ENCODE results near the gene TMPRSS6.

The TMPRSS6 gene

DNA sequence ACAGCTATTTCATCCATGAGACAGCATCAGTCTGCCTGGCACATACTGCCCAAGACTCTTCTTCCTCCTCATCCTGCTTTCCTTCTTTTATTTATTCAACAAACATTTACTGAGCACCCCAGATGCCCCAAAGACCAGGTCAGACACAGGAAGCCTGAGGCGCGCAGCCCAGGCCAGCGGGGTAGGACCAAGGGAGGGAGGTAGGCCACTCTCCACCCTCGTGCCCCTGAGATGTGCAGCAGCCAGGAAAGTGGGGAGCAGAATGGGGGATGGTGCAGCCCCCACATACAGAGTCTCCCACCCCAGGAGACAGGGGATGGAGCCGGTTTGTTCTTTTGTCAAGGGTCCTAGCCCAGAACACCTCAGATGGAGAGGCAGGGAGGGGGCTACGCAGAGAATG lies 44.4 kb upstream of the TMPRSS6 start:
- Histone ChIP-seq H4K20me1 (ENCODE audit: control insufficient read depth, insufficient read depth, low read depth, low read length) (no peaks in the 10 kb centered on the region), H3K36me3 (ENCODE audit: control insufficient read depth, low read length) (no peaks in the 10 kb centered on the region), H3K9me2 (replicated peaks; ENCODE audit: control insufficient read depth, low read length) (no peaks in the 10 kb centered on the region), H3K27ac (ENCODE audit: low read depth, low read length) (no peak overlapping the region), H3K9me3 (ENCODE audit: control insufficient read depth, insufficient read depth, low read length) (no peaks in the 10 kb centered on the region), H3K79me2 (ENCODE audit: control insufficient read depth, low read length) (no peaks in the 10 kb centered on the region), H3K27me3 (ENCODE audit: control insufficient read depth, low read length) (peaks cover 23% of the 10 kb centered on the region), H3K4me3 (ENCODE audit: low read length) (no peak overlapping the region), H3K4me2 (ENCODE audit: low read length) (no peak overlapping the region), H3F3A (ENCODE audit: control insufficient read depth, insufficient read depth) (no peaks in the 10 kb centered on the region), H3K4me1 (ENCODE audit: control insufficient read depth, low read length) (peaks cover 8% of the 10 kb centered on the region; the same call in 1 of the 2 replicates)
- TF ChIP-seq, protein P1, sequence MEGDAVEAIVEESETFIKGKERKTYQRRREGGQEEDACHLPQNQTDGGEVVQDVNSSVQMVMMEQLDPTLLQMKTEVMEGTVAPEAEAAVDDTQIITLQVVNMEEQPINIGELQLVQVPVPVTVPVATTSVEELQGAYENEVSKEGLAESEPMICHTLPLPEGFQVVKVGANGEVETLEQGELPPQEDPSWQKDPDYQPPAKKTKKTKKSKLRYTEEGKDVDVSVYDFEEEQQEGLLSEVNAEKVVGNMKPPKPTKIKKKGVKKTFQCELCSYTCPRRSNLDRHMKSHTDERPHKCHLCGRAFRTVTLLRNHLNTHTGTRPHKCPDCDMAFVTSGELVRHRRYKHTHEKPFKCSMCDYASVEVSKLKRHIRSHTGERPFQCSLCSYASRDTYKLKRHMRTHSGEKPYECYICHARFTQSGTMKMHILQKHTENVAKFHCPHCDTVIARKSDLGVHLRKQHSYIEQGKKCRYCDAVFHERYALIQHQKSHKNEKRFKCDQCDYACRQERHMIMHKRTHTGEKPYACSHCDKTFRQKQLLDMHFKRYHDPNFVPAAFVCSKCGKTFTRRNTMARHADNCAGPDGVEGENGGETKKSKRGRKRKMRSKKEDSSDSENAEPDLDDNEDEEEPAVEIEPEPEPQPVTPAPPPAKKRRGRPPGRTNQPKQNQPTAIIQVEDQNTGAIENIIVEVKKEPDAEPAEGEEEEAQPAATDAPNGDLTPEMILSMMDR (IDR thresholded peaks at IDR 0.05; ENCODE audit: low read depth, low read length, poor library complexity, severe bottlenecking) = no peak
- no peak for TF ChIP-seq EZH2phosphoT487 (IDR thresholded peaks at IDR 0.05; ENCODE audit: borderline replicate concordance, low read length)

DNA sequence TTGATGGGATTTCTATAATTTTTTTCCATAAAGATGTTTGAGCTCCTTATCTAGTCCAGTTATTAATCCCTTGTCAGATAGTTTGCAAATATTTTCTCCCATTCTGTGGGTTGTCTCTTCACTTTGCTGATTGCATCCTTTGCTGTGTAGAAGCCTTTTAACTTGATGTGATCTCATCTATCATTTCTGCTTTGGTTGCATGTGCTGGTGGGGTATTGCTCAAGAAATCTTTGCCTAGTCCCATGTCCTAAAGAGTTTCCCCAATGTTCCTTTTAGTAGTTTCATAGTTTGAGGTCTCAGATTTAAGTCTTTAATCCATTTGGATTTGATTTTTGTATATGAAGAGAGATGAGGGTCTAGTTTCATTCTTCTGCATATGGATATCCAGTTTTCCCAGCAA lies 41.9 kb upstream of the TMPRSS6 start:
- TF ChIP-seq EZH2phosphoT487 (IDR thresholded peaks at IDR 0.05; ENCODE audit: borderline replicate concordance, low read length) = no peak
- no peaks in the 10 kb centered on the region for H3K9me2 ChIP-seq (replicated peaks; ENCODE audit: control insufficient read depth, low read length)
- H3K27me3 ChIP-seq (ENCODE audit: control insufficient read depth, low read length) = peaks cover 18% of the 10 kb centered on the region
- no peaks in the 10 kb centered on the region for H3F3A ChIP-seq (ENCODE audit: control insufficient read depth, insufficient read depth)
- no peaks in the 10 kb centered on the region for H3K79me2 ChIP-seq (ENCODE audit: control insufficient read depth, low read length)
- H3K27ac ChIP-seq (ENCODE audit: low read depth, low read length) = no peak overlapping the region
- no peak overlapping the region for H3K4me3 ChIP-seq (ENCODE audit: low read length)
- H4K20me1 ChIP-seq (ENCODE audit: control insufficient read depth, insufficient read depth, low read depth, low read length) = no peaks in the 10 kb centered on the region
- peaks cover 8% of the 10 kb centered on the region; the same call in 1 of the 2 replicates for H3K4me1 ChIP-seq (ENCODE audit: control insufficient read depth, low read length)
- H3K36me3 ChIP-seq (ENCODE audit: control insufficient read depth, low read length) = no peaks in the 10 kb centered on the region
- no peaks in the 10 kb centered on the region for H3K9me3 ChIP-seq (ENCODE audit: control insufficient read depth, insufficient read depth, low read length)
- H3K4me2 ChIP-seq (ENCODE audit: low read length) = no peak overlapping the region

DNA sequence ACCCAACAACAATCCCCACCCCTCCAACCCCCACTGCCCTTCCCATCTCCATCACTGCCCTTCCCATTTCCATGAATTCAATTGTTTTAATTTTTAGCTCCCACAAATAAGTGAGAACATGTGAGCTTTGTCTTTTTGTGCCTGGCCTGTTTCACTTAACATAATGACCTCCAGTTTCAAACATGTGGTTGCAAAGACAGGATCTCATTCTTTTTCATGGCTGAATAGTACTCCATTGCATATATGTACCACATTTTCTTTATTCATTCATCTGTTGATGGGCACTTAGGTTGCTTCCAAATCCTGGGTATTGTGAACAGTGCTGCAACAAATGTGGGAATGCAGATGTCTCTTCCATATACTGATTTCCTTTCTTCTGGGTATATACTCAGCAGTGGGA lies 41.2 kb upstream of the TMPRSS6 start:
- H3F3A ChIP-seq (ENCODE audit: control insufficient read depth, insufficient read depth) = no peaks in the 10 kb centered on the region
- H4K20me1 ChIP-seq (ENCODE audit: control insufficient read depth, insufficient read depth, low read depth, low read length) = no peaks in the 10 kb centered on the region
- H3K4me2 ChIP-seq (ENCODE audit: low read length) = no peak overlapping the region
- TF ChIP-seq, protein P1 (IDR thresholded peaks at IDR 0.05; ENCODE audit: low read depth, low read length, poor library complexity, severe bottlenecking) = no peak
- no peak for TF ChIP-seq EZH2phosphoT487 (IDR thresholded peaks at IDR 0.05; ENCODE audit: borderline replicate concordance, low read length)
- H3K27me3 ChIP-seq (ENCODE audit: control insufficient read depth, low read length) = peaks cover 18% of the 10 kb centered on the region
- H3K9me3 ChIP-seq (ENCODE audit: control insufficient read depth, insufficient read depth, low read length) = no peaks in the 10 kb centered on the region
- H3K9me2 ChIP-seq (replicated peaks; ENCODE audit: control insufficient read depth, low read length) = no peaks in the 10 kb centered on the region
- peaks cover 8% of the 10 kb centered on the region; the same call in 1 of the 2 replicates for H3K4me1 ChIP-seq (ENCODE audit: control insufficient read depth, low read length)
- no peaks in the 10 kb centered on the region for H3K79me2 ChIP-seq (ENCODE audit: control insufficient read depth, low read length)
- H3K27ac ChIP-seq (ENCODE audit: low read depth, low read length) = no peak overlapping the region
- no peak overlapping the region for H3K4me3 ChIP-seq (ENCODE audit: low read length)
- H3K36me3 ChIP-seq (ENCODE audit: control insufficient read depth, low read length) = no peaks in the 10 kb centered on the region

DNA sequence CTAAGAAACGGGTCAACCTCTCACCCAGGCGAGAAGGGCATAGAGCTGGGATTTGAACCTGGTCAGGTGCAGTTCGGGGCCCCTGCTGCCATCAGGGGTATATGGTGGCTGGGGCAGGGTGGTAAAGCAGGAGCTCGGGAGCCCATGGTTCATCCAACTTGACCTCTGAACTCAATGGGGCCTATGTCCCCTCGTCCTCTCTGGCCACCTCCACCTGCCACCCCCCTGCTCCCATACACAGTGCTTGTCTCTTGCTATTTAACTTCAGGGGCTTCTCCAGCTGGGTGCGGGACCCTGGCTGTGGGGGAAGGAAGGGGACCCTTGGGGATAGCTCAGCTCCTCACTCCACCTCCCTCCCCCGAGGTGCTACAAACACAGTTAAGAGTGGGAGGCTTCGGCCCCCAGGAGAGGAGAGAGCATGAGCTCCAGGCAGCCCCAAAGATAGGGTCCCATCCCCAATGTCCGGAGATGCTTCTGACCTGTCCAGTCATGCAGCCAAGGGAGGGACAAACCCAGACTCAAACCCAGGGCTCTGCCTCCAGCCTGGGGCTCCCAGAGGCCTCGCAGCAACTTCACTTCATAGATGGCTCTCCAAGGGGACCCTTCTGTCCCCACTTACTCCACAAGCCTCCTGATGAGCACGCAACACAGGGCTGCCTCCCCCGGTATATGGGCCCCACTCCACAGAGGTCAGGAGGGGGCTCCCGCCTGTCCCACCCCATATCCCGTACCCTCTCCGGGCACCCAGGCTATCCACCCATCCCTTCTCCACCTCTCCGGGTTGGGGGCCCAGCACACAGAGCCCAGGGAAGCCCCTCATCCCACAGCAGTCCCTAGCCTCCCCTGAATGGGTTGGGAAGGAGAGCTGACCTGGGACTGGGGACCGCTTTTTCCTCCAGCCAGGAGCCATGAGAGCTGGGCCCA lies 39.5 kb upstream of the TMPRSS6 start:
- Histone ChIP-seq H3K4me2 (ENCODE audit: low read length) (no peak overlapping the region), H3K4me3 (ENCODE audit: low read length) (no peak overlapping the region)

More for the DNA sequence above, 39.5 kb upstream of the TMPRSS6 start:
- H3K9me3 ChIP-seq (ENCODE audit: control insufficient read depth, insufficient read depth, low read length) = no peaks in the 10 kb centered on the region
- no peak overlapping the region for H3K27ac ChIP-seq (ENCODE audit: low read depth, low read length)
- no peaks in the 10 kb centered on the region for H3K36me3 ChIP-seq (ENCODE audit: control insufficient read depth, low read length)
- TF ChIP-seq, protein P1 (IDR thresholded peaks at IDR 0.05; ENCODE audit: low read depth, low read length, poor library complexity, severe bottlenecking) = no peak
- no peak for TF ChIP-seq EZH2phosphoT487 (IDR thresholded peaks at IDR 0.05; ENCODE audit: borderline replicate concordance, low read length)
- H3K79me2 ChIP-seq (ENCODE audit: control insufficient read depth, low read length) = no peaks in the 10 kb centered on the region
- H3F3A ChIP-seq (ENCODE audit: control insufficient read depth, insufficient read depth) = no peaks in the 10 kb centered on the region
- H3K9me2 ChIP-seq (replicated peaks; ENCODE audit: control insufficient read depth, low read length) = no peaks in the 10 kb centered on the region
- H4K20me1 ChIP-seq (ENCODE audit: control insufficient read depth, insufficient read depth, low read depth, low read length) = no peaks in the 10 kb centered on the region
- H3K27me3 ChIP-seq (ENCODE audit: control insufficient read depth, low read length) = peaks cover 16% of the 10 kb centered on the region
- peaks cover 8% of the 10 kb centered on the region; the same call in 1 of the 2 replicates for H3K4me1 ChIP-seq (ENCODE audit: control insufficient read depth, low read length)

All from DOHH2 (cell line).